HepG2 (cell line): ENCODE results near the gene GMEB2. TPM values are rescaled to one million over a fixed set of nuclear protein-coding genes. Genes with fewer than 3 reads are reported as not detected.

Source experiments
- AHR ChIP-seq: IDR thresholded peaks from 2 replicates; pipeline ENCODE4 v1.6.1; 2018; ENCODE audit warnings: missing genetic modification reagents, missing compliant biosample characterization
- ARID2 ChIP-seq: sonication (generic); formaldehyde crosslinking; IDR thresholded peaks from 2 replicates; pipeline ENCODE4 v1.8.1; 2022; ENCODE audit warnings: mild to moderate bottlenecking, missing genetic modification reagents, borderline replicate concordance
- CAMTA2 ChIP-seq: sonication (generic); formaldehyde crosslinking; IDR thresholded peaks from 2 replicates; pipeline ENCODE4 v1.4.0; 2020; ENCODE audit warnings: mild to moderate bottlenecking, missing genetic modification reagents, borderline replicate concordance
- FOXA3 ChIP-seq: IDR thresholded peaks from 2 replicates; pipeline ENCODE4 v1.6.1; 2016; ENCODE audit warnings: missing genetic modification reagents, missing compliant biosample characterization
- GTF2F1 ChIP-seq: fragments of 150-350 bp; IDR thresholded peaks from 2 replicates; pipeline ENCODE4 v1.6.1; 2014; ENCODE audit warnings: low read length
- HNF4G ChIP-seq, 2 experiments: sonication (generic) in 1 of 2; formaldehyde crosslinking in 1 of 2; IDR thresholded peaks; 2 replicates each; pipeline versions ENCODE4 v1.4.0 to v1.6.1; 2011 to 2020; ENCODE audit warnings: borderline replicate concordance in 2 of 2, low read depth in 2 of 2, mild to moderate bottlenecking in 2 of 2, low read length in 1 of 2, missing genetic modification reagents in 1 of 2, moderate library complexity in 1 of 2
- IKZF5 ChIP-seq: IDR thresholded peaks from 2 replicates; pipeline ENCODE4 v1.6.1; 2018; ENCODE audit warnings: missing genetic modification reagents, mild to moderate bottlenecking, missing compliant biosample characterization
- ISL2 ChIP-seq: sonication (generic); formaldehyde crosslinking; IDR thresholded peaks from 2 replicates; pipeline ENCODE4 v1.5.0; 2020; ENCODE audit warnings: missing genetic modification reagents
- MAF1 ChIP-seq: sonication (generic); formaldehyde crosslinking; IDR thresholded peaks from 2 replicates; pipeline ENCODE4 v1.5.0; 2020; ENCODE audit warnings: missing genetic modification reagents, borderline replicate concordance
- MATR3 ChIP-seq: sonication (generic); formaldehyde crosslinking; IDR thresholded peaks from 2 replicates; pipeline ENCODE4 v1.4.0; 2020; ENCODE audit warnings: missing genetic modification reagents
- PBX2 ChIP-seq: IDR thresholded peaks from 2 replicates; pipeline ENCODE4 v1.6.1; 2016; ENCODE audit warnings: control low read depth
- RARG ChIP-seq: sonication (generic); formaldehyde crosslinking; IDR thresholded peaks from 2 replicates; pipeline ENCODE4 v1.4.0; 2020; ENCODE audit warnings: low read depth, mild to moderate bottlenecking, missing genetic modification reagents
- YEATS4 ChIP-seq: sonication (generic); formaldehyde crosslinking; IDR thresholded peaks from 2 replicates; pipeline ENCODE4 v1.4.0; 2020; ENCODE audit warnings: missing genetic modification reagents, borderline replicate concordance
- ZBTB20 ChIP-seq: sonication (generic); formaldehyde crosslinking; IDR thresholded peaks from 2 replicates; pipeline ENCODE4 v1.8.1; 2023; ENCODE audit warnings: missing genetic modification reagents, low read depth, mild to moderate bottlenecking, borderline replicate concordance
- ZNF12 ChIP-seq: sonication (generic); formaldehyde crosslinking; IDR thresholded peaks from 2 replicates; pipeline ENCODE4 v1.5.0; 2020; ENCODE audit warnings: missing genetic modification reagents
- ZNF33A ChIP-seq: sonication (generic); formaldehyde crosslinking; IDR thresholded peaks from 2 replicates; pipeline ENCODE4 v1.5.1; 2020; ENCODE audit warnings: missing genetic modification reagents, mild to moderate bottlenecking, moderate library complexity, borderline replicate concordance
- ZNF343 ChIP-seq: sonication (generic); formaldehyde crosslinking; IDR thresholded peaks from 2 replicates; pipeline ENCODE4 v1.4.0; 2020; ENCODE audit warnings: mild to moderate bottlenecking, missing genetic modification reagents
- ZNF431 ChIP-seq: sonication (generic); formaldehyde crosslinking; IDR thresholded peaks from 2 replicates; pipeline ENCODE4 v1.9.0; 2022; ENCODE audit warnings: missing genetic modification reagents, low read depth, mild to moderate bottlenecking, borderline replicate concordance
- ZNF609 ChIP-seq: sonication (generic); formaldehyde crosslinking; IDR thresholded peaks from 2 replicates; pipeline ENCODE4 v1.4.0; 2020; ENCODE audit warnings: mild to moderate bottlenecking, missing genetic modification reagents, borderline replicate concordance
- ZNF749 ChIP-seq: sonication (generic); formaldehyde crosslinking; IDR thresholded peaks from 2 replicates; pipeline ENCODE4 v1.8.0; 2022; ENCODE audit warnings: mild to moderate bottlenecking, missing genetic modification reagents, moderate library complexity, borderline replicate concordance
- ZNF766 ChIP-seq: sonication (generic); formaldehyde crosslinking; IDR thresholded peaks from 2 replicates; pipeline ENCODE4 v1.5.0; 2020; ENCODE audit warnings: missing genetic modification reagents, borderline replicate concordance
- ZNF839 ChIP-seq: sonication (generic); formaldehyde crosslinking; IDR thresholded peaks from 2 replicates; pipeline ENCODE4 v1.4.0; 2020; ENCODE audit warnings: missing genetic modification reagents, mild to moderate bottlenecking, borderline replicate concordance
- ZSCAN30 ChIP-seq: sonication (generic); formaldehyde crosslinking; IDR thresholded peaks from 2 replicates; pipeline ENCODE4 v1.5.0; 2020; ENCODE audit warnings: mild to moderate bottlenecking, missing genetic modification reagents
- polyA plus RNA-seq, 8 experiments: library from polyadenylated mRNA; depleted of rRNA in 3 of 8; stranded (reverse) in 7 of 8; unstranded in 1 of 8; fragments of >200 nt; fragmentation: Illumina TruSeq in 4 of 8; extraction: Trizol in 4 of 8; gene quantifications; 2 replicates each; pipeline versions ENCODE4 v1.2.1 to v1.2.3, GENCODE V29; 2011 to 2016; ENCODE audit warnings: low read depth in 4 of 8, missing spikeins in 1 of 8, mixed read lengths in 1 of 8; ENCODE audit not compliant: insufficient read depth in 1 of 8
- total RNA-seq, 5 experiments: library from RNA; depleted of rRNA; stranded (reverse); fragments of >200 nt; fragmentation: Illumina TruSeq; extraction: Trizol; gene quantifications; 2 replicates each; pipeline ENCODE4 v1.2.3, GENCODE V29; 2016; ENCODE audit warnings: low read depth in 1 of 5

Gene GMEB2
- total and polyA plus RNA-seq, 2 of the 13 experiments (the other 11 are each of a cell fraction or from before 2014, with no cell fraction given), result 10.6 to 12.4 TPM

GRCh38 chr20:63628246-63628975 lies 1.5 kb upstream of the GMEB2 start (continued):
- TF ChIP-seq MATR3 (CRISPR knock-in tag) (no peak), ZNF12 (peak; percentile 86; the same call in 1 of the 2 replicates), MAF1 (CRISPR knock-in tag) (peak; percentile 84), IKZF5 (CRISPR knock-in tag) (peak; percentile 99), GTF2F1 (no peak), ZNF839 (CRISPR knock-in tag) (no peak), ZNF343 (CRISPR knock-in tag) (peak; percentile 60; the same call in 1 of the 2 replicates), FOXA3 (CRISPR knock-in tag) (peak; percentile 87), ZNF749 (CRISPR knock-in tag) (no peak), ZNF33A (no peak), YEATS4 (CRISPR knock-in tag) (peak; percentile 99), ZBTB20 (CRISPR knock-in tag) (peak; percentile 93; the same call in 1 of the 2 replicates), ARID2 (CRISPR knock-in tag) (peak; percentile 90), CAMTA2 (CRISPR knock-in tag) (no peak), AHR (CRISPR knock-in tag) (no peak; the same call in 1 of the 2 replicates), RARG (CRISPR knock-in tag) (no peak), ISL2 (CRISPR knock-in tag) (peak; percentile 87), ZSCAN30 (CRISPR knock-in tag) (0 out of 2 replicates have a peak, but pooled peaks have one; percentile 46), PBX2 (CRISPR knock-in tag) (no peak), ZNF766 (CRISPR knock-in tag) (peak; percentile 82), ZNF431 (CRISPR knock-in tag) (peak; percentile 94; the same call in 1 of the 2 replicates), ZNF609 (CRISPR knock-in tag) (peak; percentile 54), HNF4G (IDR thresholded peaks at IDR 0.05; ENCODE audit: borderline replicate concordance, low read depth, low read length) (peak; percentile 76; the same call in 1 of the 2 replicates), HNF4G (CRISPR knock-in tag; IDR thresholded peaks at IDR 0.05; ENCODE audit: borderline replicate concordance, low read depth) (no peak)
